ENCODE data around the gene SH3RF3.

Gene SH3RF3

GRCh38 chr2:109139002-109139401, 10.0 kb downstream of the SH3RF3 start:
- peak; percentile 44 for DNase-seq (ENCODE audit: low read depth)

GRCh38 chr2:109139865-109140396, 10.9 kb downstream of the SH3RF3 start:
- no peak for DNase-seq (ENCODE audit: low read depth)

DNA sequence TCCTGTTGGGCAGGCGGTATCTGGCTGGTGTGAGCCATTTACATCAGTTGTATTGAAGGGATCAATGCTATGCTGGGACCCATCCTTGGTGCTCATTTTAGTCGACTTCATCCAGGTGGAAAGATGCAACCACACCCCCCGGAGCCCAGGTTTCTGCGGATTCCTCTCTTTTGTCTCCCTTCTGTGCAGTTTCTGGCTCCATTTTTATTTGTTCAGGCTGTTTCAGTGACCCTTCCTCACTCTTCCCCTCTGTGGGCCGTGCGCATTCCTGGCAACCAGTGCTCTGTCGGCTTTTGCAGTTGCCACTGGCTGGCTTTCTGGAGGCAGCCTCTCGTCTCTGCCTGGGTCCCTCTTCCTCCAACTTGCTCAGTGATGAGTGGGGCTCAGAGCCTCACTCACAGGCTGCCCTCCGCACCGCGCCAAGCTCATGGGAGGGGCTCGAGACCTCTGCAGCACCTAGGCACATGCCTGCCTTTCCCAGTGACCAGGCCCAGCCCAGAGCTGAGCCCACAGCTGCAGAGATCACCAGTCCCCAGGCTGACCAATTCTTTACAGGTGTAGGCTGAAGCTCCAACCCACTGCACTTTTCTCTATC, 12.1 kb downstream of the SH3RF3 start:
- no peak for DNase-seq (ENCODE audit: low read depth)

DNA sequence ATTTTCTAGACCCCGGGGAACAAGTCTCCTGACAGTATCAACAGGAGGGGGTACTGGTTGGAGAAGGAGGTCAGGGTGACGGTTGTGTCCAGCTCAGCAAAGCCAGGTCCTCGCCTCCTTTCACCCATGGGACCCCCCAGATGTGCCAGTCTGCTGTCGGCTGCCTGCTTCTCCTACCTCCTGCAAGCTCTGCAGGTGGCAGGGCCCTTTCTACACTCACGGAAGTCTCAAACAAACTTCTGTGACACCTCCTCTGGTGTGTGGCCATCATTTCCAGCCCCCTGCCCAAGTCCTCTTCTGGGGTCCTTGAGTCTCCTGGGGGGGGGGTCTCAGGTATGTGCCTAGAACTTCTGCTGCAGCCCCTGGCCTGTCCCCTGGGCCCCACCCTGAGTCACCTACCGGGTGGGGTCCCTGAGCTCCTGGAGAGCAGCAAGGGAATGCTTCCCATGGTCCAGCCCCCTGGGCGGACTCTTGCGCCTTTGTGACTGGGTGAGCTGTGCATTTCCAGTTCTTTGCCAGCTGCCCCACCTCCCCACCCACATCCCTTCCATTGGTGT, 12.8 kb downstream of the SH3RF3 start:
- no peak for DNase-seq (ENCODE audit: low read depth)

DNA sequence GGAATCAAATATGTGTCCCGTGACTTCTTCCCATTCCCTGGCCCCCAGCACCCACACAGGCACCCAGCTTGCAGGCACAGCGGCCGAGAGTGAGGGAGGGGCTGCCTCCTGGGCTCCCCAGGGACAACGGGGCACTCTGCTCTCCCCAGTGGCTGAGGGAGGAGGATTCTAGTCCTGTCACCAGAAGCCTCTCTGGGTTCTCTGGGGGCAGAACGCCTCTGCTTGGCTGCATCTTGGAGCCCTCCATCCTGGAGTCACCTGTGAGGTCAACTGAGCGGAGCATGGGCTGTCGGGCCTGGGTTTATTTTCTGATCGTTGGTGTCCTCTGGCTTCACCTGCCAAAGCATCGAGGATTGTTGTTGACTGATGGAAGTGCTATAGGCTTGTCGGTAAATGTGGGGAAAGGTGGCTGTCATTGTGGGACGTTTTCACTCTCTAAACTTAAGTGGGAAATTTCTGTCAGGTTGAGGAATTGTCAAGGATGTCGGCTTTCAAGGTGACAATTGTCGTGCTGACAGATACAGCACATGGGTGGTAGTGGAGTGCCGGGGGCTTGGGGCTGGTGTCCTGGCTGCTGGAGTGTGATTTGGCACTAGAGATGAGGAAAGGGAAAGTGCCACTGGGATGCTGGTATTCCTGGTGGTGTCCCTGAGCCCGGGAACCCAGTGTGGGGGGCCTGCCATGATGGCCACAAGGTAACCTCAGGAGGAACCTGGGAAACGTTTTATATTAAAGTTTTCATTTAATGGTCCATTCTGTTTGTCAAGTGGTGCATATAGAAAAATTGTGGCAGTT, 13.6 kb downstream of the SH3RF3 start:
- no peak for DNase-seq (ENCODE audit: low read depth)

DNA sequence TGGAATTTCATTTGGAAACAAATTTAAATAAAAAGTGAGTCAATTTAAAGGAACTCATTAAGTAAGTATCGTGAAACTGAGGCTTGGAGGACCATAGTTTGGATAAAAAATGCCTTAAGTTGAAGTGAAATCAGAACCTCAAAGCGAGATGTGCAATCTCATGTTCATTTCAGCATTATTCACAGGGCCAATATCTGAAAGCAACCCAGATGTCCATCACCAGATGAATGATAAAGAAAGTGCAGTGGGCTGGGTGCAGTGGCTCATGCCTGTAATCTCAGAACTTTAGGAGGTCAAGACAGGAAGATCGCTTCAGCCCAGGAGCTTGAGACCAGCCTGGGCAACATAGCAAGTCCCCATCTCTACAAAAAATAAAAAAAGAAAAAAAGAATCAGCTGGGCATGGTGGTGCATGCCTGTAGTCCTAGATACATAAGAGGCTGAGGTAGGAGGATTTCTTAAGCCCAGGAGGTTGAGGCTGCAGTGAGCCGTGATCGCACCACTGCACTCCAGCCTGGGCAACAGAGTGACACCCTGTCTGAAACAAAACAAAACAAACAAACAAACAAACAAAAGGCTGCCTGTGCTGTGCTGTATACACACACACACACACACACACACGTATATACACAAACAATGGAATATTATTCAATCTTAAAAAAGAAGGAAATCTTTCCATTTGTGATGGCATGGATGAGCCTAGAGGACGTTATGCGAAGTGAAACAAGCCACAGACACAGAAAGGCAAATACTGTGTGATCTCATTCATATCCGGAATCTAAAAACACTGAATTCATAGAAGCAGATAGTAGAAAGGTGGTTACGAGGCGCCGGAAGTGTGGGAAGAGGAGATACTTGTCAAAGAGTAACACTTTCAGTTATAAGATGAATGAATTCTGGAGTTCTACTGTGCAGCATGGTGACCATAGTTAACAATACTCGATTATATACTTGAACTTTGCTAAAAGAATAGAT, 14.5 kb downstream of the SH3RF3 start:
- DNase-seq (ENCODE audit: low read depth): no peak

DNA sequence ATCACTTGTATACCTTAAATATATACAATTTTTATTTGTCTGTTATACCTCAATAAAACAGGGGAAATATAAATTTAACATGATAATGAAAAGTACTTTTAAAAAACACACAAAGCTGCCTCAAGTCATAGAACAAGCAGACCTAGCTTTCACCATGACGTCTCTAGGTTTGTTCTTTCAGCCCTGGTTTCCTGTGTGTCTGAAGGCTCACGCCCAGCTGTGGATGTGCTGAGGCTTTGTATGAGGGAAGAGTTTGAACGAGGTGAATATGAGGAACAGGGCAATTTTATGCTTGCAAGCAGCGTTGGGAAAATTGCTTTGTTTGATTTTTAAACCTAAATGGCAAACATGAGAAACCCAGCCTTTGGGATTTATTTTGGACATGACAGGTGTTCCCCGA, 15.3 kb downstream of the SH3RF3 start:
- no peak for DNase-seq (ENCODE audit: low read depth)

DNA sequence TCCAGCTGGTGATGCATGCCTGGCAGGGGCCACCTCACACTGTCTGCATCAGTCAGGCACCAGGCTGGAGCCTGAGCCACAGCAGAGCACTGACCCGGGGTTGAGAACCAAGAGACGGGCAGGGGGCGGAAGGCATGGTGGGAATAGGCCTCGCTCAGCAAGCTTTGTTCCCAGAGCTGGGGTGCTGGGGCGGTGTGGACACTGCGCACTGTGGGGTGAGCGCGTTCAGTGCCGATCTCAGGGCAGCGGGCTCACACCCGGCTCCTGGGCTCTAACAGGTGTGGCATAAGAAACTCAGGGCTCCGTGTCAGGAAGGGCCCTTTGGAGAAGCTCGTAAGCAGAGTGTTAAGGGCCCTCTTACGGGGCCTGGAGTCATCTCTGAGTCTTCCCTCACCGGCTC, 15.7 kb downstream of the SH3RF3 start:
- no peak for DNase-seq (ENCODE audit: low read depth)

DNA sequence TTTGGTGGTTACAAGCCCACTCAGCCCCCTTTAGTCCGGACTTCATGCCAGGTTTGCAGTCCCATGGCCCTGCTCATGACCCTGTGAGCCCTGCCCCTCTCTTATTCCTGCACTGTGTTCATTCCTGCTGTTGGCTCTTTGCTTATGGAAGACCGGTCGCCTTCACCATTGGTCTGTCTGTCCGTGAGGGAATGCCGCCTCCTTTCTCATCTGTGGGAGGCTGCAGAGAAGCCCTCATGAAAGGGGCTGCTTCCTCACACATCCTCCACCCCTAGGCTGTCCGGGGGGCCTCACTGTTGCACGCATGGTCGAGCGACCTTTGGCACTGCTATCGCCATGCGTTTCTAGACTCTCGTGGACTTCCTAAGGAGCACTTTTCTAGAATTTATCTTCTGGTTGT, 16.3 kb downstream of the SH3RF3 start:
- DNase-seq (ENCODE audit: low read depth): no peak

- DNase-seq (ENCODE audit: low read depth): no peak
Observed at GRCh38 chr2:109147405-109147804, 18.4 kb downstream of the SH3RF3 start.

DNA sequence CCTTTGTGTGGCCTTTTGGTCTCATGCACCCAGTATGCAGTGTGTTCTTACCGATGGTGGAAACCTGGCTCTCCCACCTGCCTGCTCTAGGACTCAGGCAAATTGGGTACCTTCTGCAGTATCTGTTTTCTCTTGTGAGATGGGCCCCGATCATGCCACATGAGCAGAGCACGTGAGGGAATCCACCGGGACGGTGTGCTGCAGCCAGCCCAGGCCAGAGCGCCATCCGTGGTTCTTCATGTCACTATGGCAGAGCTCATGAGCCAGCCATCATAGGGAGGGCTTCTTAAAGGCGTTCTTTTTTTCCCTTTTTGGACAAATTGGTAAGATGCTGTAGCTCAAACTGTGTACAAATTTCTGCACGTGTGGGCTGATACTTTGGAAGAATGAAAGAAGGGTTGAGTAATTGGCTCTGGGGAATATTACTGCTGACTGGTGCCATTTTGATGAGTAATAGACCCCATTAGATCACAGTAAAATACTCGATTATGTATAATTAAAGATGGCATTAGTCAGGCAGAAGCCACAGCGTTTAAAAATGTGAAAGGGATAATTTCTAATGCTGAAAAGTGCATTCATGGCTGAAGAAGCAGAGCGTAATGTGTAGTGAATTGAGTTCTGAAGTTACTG, 19.2 kb downstream of the SH3RF3 start:
- peak; percentile 65 for DNase-seq (ENCODE audit: low read depth)

GRCh38 chr2:109148991-109149645, 20.1 kb downstream of the SH3RF3 start:
- no peak for DNase-seq (ENCODE audit: low read depth)

- no peak for DNase-seq (ENCODE audit: low read depth)
Observed at GRCh38 chr2:109150559-109150958, 21.6 kb downstream of the SH3RF3 start.

DNA sequence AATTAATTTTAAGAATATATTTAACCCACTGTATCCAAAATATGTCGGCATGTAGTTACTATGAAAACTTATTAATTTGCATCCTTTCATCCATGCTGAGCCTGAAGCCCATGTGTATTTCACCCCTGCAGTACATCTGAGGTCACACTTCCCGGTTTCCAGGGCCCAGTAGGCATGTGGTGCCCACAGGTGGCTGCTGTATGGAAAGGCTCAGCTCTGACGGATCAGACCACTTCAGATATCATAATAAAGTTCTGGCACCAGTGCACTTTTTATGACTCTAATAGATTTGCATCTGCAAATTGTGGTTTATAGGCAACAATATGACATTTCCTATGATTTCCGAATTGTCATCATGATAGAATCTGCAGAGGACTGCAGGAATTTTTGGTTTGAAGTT, 22.5 kb downstream of the SH3RF3 start:
- DNase-seq (ENCODE audit: low read depth): no peak

GRCh38 chr2:109153005-109153784, 24.2 kb downstream of the SH3RF3 start:
- DNase-seq (ENCODE audit: low read depth): no peak

DNA sequence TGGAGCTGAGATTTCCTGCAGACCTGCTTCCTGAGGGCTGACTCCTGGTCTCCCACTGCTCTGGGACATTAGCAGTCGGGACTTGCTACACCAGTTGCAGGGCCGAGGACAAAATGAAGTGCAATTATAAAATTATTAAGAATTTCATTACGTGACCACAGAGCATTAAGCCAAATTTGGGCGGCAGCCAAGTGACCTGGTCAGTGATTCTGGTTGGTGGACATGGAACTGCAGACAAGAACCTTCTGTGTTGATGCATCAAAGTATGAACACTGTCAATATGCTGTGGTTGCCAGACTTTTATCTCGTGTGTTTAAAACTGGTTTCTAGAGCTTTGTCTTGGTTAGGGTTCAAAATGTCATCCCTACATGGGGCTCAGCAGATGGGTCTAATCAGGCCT, 24.8 kb downstream of the SH3RF3 start:
- DNase-seq (ENCODE audit: low read depth): no peak

DNA sequence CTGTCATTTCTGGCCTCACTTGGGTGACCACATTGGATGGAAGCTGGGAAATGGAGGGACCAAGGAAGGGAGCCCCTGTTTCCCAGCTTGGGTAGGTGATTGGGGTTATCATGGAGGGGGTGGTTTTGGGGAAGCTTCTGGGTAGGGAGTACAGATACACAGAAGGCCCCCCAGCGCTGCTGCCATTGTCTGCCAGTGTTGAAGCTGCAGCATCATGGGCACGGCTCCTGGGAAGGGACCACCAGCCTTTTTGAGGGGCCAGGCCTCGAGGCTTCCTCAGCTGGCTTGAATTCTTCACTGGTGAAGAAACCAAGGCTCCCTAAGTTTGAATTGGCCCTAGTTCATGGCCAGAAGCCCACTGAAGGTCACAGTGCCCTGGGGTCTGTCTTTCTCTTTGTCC, 25.2 kb downstream of the SH3RF3 start:
- no peak for DNase-seq (ENCODE audit: low read depth)

GRCh38 chr2:109155553-109156451, 26.8 kb downstream of the SH3RF3 start:
- peak; percentile 75 for DNase-seq (ENCODE audit: low read depth)

- DNase-seq (ENCODE audit: low read depth): no peak
Observed at GRCh38 chr2:109157563-109158105, 28.6 kb downstream of the SH3RF3 start.

All from fibroblast of gingiva (primary cell).